GM18507 (cell line): ENCODE data around the gene LUZP1.

Experiments used
- DNase-seq: peaks from one replicate; pipeline ENCODE4 v3.0.0; 2011; ENCODE audit warnings: low read depth; ENCODE audit not compliant: insufficient read length; ENCODE audit errors: extremely low spot score
- FAIRE-seq: peaks from 2 replicates; lab custom pipeline; 2011; peaks lifted over from hg19 to GRCh38; lab: Jason Lieb, UNC

LUZP1 gene

GRCh38 chr1:23044035-23044434, 124.6 kb downstream of the LUZP1 start:
- no peak for FAIRE-seq

GRCh38 chr1:23040509-23040908, 128.1 kb downstream of the LUZP1 start:
- DNase-seq: no peak
- FAIRE-seq: no peak

More at GRCh38 chr1:23044035-23044434, 124.6 kb downstream of the LUZP1 start:
- DNase-seq: no peak

GRCh38 chr1:23039308-23039826, 129.3 kb downstream of the LUZP1 start:
- FAIRE-seq (no peak), DNase-seq (no peak)

GRCh38 chr1:23037081-23037740, 131.4 kb downstream of the LUZP1 start:
- DNase-seq (no peak), FAIRE-seq (no peak)

GRCh38 chr1:23035823-23036452, 132.7 kb downstream of the LUZP1 start:
- no peak for DNase-seq
- FAIRE-seq: no peak
